Measurements from ENCODE around the gene CYFIP1. TPM values are rescaled to one million over a fixed set of nuclear protein-coding genes. Genes with fewer than 3 reads are reported as not detected.

CYFIP1 gene
- total and polyA plus RNA-seq, 7 donors, result 9.1 to 43.0 (median 23.3) TPM

DNA sequence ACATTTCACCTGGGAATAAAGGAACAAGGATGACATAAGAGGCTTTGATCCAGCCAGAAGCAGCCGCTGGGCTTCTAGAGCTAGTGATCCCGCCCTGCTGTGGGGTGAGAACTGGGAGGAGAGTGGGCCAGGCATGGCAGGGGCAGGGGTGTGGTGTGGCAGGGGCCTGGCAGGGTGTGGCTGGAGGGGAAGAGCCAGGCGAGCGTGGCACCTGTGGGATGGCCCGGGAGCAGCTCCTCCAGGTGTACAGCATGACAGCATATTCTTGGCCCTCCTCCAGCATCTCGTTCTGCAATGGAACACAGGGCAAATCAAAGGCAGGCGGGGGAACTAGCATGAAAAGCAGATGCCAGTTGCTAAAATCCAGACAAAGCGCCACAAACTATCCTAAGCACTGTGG is 35.5 kb downstream of the CYFIP1 start:
- intact Hi-C loops (cut with DNase I), result no loop called here
- H3K27ac ChIP-seq, result no peak overlapping the region
- TF ChIP-seq, protein P1, sequence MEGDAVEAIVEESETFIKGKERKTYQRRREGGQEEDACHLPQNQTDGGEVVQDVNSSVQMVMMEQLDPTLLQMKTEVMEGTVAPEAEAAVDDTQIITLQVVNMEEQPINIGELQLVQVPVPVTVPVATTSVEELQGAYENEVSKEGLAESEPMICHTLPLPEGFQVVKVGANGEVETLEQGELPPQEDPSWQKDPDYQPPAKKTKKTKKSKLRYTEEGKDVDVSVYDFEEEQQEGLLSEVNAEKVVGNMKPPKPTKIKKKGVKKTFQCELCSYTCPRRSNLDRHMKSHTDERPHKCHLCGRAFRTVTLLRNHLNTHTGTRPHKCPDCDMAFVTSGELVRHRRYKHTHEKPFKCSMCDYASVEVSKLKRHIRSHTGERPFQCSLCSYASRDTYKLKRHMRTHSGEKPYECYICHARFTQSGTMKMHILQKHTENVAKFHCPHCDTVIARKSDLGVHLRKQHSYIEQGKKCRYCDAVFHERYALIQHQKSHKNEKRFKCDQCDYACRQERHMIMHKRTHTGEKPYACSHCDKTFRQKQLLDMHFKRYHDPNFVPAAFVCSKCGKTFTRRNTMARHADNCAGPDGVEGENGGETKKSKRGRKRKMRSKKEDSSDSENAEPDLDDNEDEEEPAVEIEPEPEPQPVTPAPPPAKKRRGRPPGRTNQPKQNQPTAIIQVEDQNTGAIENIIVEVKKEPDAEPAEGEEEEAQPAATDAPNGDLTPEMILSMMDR (IDR thresholded peaks at IDR 0.05), result no peak
- no peaks in the 10 kb centered on the region for H3K9me3 ChIP-seq
- no peak overlapping the region for H3K4me3 ChIP-seq
- WGBS, 3 donors, result 75 to 77% (median 75%) methylated on average over 8 of the region's 8 CpGs
- H3K4me1 ChIP-seq, result peaks cover 3% of the 10 kb centered on the region
- DNase-seq (no peak), ATAC-seq (peak in 1 of 4 donors; percentile 16)
- no peaks in the 10 kb centered on the region for H3K27me3 ChIP-seq (ENCODE audit: insufficient read depth in 3 of 3, low read length in 2 of 3)
- H3K36me3 ChIP-seq (ENCODE audit: insufficient read depth in 1 of 2, low read depth in 1 of 2), result peaks cover 0 to 57% of the 10 kb centered on the region in 2 donors

DNA sequence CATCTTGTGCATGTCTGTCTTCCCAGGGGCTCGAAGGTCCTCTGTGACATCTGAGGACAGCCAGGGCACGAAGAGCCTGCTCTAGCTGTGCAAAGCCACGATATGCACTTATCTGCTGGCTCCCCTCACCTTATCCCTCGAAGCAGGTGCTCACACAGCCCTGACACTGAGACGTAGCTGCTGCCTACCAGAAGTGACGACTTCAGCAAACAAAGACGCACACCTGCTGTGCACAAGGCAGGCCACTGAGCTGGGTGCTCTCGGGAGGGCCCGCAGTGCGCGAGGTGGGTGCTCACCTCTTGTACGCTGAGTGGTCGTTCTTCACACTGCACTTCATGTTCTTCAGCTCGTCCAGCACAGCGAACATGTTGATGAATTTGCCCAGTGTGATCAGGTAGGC is 37.3 kb downstream of the CYFIP1 start:
- no peaks in the 10 kb centered on the region for H3K4me1 ChIP-seq
- TF ChIP-seq, protein P1 (IDR thresholded peaks at IDR 0.05), result no peak
- H3K27ac ChIP-seq, result no peak overlapping the region
- no peaks in the 10 kb centered on the region for H3K9me3 ChIP-seq
- 94 to 97% (median 95%) methylated on average over 15 of the region's 15 CpGs for WGBS, 3 donors
- no peaks in the 10 kb centered on the region for H3K27me3 ChIP-seq (ENCODE audit: insufficient read depth in 3 of 3, low read length in 2 of 3)
- ATAC-seq (no peak), DNase-seq (no peak)
- intact Hi-C loops (cut with DNase I), result no loop called here
- H3K36me3 ChIP-seq (ENCODE audit: insufficient read depth in 1 of 2, low read depth in 1 of 2), result peaks cover 0 to 69% of the 10 kb centered on the region in 2 donors
- H3K4me3 ChIP-seq, result no peak overlapping the region

DNA sequence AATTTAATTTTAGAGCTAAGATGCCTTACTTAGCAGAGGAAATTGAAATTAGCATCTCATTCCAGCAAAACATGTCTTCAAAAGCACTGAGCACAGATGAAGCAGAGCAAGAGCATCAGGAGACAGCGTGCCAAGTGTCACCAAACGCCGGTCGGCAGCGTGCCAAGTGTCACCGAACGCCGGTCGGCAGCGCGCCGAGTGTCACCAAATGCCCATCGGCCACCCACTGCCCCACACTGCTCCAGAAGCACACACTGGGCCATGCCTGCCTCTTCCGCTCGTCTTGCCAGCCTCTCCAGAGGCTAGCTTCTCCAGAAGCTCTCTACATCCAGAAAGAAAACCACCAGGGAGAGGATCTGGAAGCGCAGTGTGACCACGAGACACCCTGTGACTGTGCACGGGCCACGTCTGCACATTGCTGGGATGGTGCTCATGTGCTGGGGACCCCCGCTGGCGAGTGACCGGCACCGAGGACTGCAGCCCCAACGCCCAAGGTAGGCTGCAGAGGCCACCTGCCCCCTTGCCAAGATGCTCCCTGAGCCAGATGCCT is 37.8 kb downstream of the CYFIP1 start:
- Histone ChIP-seq H3K9me3 (no peaks in the 10 kb centered on the region), H3K36me3 (ENCODE audit: insufficient read depth in 1 of 2, low read depth in 1 of 2) (peaks cover 0 to 74% of the 10 kb centered on the region in 2 donors), H3K4me1 (no peaks in the 10 kb centered on the region), H3K27me3 (ENCODE audit: insufficient read depth in 3 of 3, low read length in 2 of 3) (no peaks in the 10 kb centered on the region), H3K27ac (no peak overlapping the region), H3K4me3 (no peak overlapping the region)
- TF ChIP-seq, protein P1 (IDR thresholded peaks at IDR 0.05), result no peak
- no peak for ATAC-seq
- intact Hi-C loops (cut with DNase I), result no loop called here
- 86 to 92% (median 92%) methylated on average over 24 of the region's 24 CpGs for WGBS, 3 donors
- no peak for DNase-seq

DNA sequence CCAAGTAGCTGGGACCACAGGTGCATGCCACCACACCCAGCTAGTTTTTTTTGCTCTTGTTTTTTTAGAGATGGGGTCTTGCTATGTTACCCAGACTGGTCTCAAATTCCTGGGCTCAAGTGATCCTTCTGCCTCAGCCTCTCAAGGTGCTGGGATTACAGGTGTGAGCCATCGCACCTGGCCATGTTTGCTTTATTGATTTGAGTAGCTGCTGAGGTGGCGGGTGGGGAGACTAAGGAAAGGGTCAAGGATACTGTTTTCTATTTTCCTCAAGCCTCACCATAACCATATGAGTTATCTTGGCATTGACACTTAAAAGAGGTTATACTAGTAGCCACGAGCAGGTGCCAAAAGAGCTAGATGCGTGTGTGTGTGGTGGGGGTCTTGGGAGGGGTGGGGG is 39.0 kb downstream of the CYFIP1 start:
- Histone ChIP-seq H3K9me3 (no peaks in the 10 kb centered on the region), H3K4me3 (no peak overlapping the region), H3K4me1 (no peaks in the 10 kb centered on the region), H3K27ac (no peak overlapping the region), H3K27me3 (ENCODE audit: insufficient read depth in 3 of 3, low read length in 2 of 3) (no peaks in the 10 kb centered on the region), H3K36me3 (ENCODE audit: insufficient read depth in 1 of 2, low read depth in 1 of 2) (peaks cover 0 to 78% of the 10 kb centered on the region in 2 donors)
- TF ChIP-seq, protein P1 (IDR thresholded peaks at IDR 0.05), result no peak
- intact Hi-C loops (cut with DNase I), result no loop called here
- ATAC-seq, result no peak
- WGBS, 3 donors, result 94 to 100% (median 98%) methylated on average over 4 of the region's 4 CpGs
- DNase-seq, result no peak

DNA sequence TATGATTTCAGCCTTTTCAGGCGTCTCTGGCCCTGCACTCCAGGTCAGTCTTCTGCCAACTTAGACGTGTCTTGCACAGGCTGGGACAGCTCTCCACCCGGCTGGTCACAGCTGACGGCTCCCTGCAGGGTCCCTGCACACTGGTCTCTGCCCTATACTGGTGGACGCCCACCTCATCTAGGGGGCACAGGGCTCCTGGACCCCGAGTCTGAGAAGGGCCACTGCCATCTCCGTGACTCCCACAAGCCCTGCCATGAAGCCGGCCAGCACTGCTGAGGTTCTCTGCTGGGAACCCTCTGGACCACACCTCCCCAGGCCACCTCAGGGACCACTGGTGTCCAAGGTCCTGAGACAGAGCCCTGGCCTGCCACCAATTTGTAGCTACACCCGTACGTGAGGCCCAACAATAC is 40.5 kb downstream of the CYFIP1 start:
- H3K27me3 ChIP-seq (ENCODE audit: insufficient read depth in 3 of 3, low read length in 2 of 3), result no peaks in the 10 kb centered on the region
- intact Hi-C loops (cut with DNase I), result no loop called here
- ATAC-seq, result no peak
- WGBS, 3 donors, result 76 to 93% (median 86%) methylated on average over 9 to 10 of the region's 10 CpGs
- H3K27ac ChIP-seq, result no peak overlapping the region
- no peaks in the 10 kb centered on the region for H3K4me1 ChIP-seq
- H3K4me3 ChIP-seq, result no peak overlapping the region
- no peaks in the 10 kb centered on the region for H3K9me3 ChIP-seq
- H3K36me3 ChIP-seq (ENCODE audit: insufficient read depth in 1 of 2, low read depth in 1 of 2), result peaks cover 0 to 84% of the 10 kb centered on the region in 2 donors
- DNase-seq, result no peak
- TF ChIP-seq, protein P1 (IDR thresholded peaks at IDR 0.05), result no peak
